Measurements from ENCODE around the gene PCED1B. TPM values are rescaled to one million over a fixed set of nuclear protein-coding genes. Genes with fewer than 3 reads are reported as not detected.
"Not testable (repeated sequence)": the region's sequence is repeated elsewhere in the genome, so short reads cannot be mapped to it uniquely, and the experiment has no call there.

Gene PCED1B
- total RNA-seq, 1 donor from 2014 or later, result 22.1 TPM

DNA sequence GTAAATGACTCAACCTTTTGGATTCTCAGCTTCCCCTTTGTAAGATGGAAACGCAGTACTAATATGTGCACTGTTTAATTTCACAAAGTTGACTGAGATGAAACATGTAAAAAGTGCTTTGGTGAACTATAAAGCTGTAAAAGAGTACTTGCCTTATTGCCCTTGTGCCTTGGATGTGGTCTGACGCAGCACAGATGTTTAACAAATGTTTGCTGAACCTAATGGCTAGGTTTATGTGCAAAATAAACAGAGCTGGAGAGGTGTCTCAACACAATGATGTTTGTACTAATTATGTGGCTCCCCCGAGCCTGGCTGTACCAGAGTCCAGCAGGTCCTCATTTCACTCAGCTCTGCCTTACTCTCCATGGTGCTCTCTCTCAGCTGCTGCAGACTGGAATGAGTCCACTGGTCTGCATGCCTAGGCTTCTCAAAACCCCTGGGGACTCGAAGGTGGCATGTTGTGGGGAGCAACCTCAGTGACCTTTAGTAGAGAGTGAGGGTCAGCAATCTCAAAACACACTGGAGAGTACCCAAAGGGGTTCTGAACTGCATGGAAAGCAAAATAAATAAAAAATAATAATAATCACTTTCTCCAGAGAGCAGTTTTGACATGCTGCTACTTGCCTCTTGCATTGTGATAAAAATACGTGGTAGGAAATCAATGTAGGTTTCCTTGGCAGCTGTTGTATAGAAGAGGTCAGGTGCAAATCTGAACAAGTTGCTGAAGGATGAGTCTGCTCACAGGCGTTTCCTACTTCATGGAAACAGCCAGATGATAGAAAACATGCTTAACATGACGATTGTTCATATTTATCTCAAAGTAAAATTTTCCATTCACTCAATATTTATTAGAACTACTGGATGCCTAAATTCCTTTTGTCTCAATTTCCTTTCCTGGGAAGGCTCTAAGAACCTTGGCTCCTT is 8.9 kb downstream of the PCED1B start:
- no peak for DNase-seq (ENCODE audit: low spot score)

DNA sequence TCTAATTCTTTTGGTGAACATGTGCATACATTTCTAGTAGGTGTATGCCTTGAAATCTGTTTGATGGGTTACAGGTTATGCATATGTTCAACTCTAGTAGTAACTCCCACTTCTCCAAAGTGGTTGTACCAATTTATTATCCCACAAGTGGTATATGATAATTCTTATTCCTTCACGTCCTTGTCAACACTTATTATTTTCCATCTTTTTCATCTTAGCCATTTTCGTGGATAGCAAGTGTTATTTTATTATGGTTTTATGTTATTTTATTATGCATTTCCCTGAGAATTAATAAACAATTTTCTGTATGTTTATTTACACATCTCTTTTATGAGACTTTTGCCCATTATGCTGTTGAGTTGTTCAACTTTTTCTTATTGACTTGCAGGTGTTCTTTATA is 11.6 kb downstream of the PCED1B start:
- no peak for DNase-seq (ENCODE audit: low spot score)

DNA sequence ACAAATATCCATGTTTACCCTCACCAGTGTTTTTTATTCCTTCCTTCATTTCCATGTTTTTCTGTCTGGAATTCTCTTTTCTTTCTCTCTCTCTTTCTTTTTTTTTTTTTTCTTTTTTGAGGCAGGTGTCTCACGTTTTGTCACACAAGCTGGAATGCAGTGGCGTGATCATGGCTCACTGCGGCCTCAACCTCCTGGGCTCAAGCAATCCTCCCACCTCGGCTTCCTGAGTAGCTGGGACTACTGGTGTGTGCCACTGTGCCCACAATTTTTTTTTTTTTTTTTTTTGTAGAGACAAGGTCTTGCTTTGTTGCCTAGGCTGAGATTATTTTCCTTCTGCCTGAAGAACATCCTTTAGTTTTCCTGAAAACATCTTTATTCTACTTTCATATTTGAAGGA is 15.4 kb downstream of the PCED1B start:
- no peak for DNase-seq (ENCODE audit: low spot score)

DNA sequence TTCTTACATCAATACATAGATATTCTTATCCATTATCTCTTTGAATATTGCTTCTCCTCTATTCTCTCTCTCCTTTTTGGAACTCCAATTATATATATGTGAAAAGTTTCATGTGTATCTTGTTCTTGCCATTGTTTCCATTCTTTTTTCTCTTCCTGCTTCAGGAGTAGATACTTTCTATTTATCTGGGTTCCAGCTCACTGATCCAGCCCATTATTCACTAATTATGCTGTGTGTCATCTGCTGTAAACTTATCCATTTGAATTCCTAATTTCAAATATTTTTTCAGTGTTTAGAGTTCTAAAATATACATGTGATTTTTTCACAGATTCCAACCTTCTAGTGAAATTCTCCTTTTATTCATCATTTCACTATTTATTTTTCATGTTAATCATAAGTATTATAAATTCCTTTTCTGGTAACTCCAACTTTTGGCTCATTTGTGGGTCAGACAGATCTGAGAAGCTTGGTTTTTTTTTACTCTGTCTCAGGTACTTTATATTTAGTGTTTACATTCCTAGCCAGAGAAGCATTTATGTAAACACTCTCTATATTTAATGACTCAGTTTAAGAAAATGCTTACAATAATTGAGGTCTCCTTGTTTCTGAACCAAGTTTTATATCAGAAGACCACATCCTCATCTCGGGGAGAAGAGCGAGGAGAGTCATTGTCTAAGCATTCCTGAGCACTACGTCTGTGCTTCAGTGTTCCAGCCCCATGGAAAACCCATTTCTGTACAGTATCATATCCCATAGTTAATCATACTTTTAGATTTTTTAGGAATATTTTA is 16.2 kb downstream of the PCED1B start:
- DNase-seq (ENCODE audit: low spot score), result no peak

DNA sequence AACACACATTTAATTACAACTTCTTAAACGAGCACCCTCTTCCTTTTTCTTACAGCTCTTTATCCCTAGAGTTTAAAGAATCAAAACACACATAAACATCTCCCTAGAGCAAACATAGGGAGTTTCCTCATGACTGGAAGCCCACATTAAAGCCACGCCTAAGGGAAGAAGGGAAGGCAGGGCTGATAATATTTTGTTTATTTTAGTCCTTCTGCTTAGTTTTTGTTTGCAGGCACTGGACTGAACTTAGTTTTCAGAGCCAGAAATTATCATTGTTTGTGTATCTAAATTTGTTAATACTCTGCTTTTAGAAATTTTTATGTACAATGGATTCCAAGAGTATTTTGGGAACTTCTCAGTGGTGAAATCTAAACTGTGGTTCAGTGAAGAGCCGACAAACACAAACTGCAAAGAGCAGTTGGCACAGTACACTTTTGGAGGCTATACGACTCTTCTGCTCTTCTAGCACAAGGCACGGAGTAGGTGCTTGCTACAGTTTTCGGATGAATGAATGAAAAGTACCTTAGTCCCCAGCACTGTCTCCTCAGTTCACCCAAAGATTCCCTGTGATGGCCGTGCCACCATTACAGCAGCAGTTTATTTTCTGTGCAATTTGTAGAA is 18.0 kb downstream of the PCED1B start:
- no peak for DNase-seq (ENCODE audit: low spot score)

DNA sequence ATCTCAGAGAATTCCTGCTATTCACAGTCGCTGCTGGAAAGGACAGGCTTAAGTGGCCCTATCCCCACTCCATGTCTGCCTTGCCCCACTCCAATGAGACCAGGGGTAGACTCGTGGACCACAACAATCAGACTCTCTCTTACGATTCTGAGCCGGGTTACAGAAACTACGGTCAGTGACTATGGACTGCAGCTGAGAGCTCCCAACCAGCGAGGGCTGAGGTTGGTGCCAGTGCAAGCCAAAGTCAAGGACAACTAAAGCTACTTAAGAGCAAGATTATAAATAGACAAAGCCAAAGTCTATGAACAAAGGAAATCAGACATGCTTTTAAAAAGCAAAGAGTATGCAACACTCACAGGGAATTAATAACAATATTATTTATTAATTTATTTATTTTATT is 18.7 kb downstream of the PCED1B start:
- no peak for DNase-seq (ENCODE audit: low spot score)

DNA sequence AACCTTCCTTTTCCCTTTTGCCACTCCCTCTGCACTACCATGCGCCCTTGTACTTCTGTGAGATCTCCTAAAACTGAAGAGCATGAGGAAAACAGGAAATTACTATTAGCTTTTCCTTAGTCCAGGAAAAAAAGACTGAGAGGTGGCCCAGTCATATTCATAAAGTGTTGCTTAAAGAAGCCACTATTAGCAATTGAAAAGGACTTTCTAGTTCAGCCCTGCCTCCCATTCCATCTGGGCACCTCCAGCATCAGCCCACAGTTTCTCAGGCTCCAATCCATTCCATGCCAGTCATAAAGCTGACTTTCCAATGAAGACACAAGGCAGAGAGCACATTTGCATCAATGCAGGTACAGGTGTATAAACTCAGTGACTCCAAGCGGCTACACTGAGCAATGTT is 20.2 kb downstream of the PCED1B start:
- DNase-seq (ENCODE audit: low spot score), result no peak

DNA sequence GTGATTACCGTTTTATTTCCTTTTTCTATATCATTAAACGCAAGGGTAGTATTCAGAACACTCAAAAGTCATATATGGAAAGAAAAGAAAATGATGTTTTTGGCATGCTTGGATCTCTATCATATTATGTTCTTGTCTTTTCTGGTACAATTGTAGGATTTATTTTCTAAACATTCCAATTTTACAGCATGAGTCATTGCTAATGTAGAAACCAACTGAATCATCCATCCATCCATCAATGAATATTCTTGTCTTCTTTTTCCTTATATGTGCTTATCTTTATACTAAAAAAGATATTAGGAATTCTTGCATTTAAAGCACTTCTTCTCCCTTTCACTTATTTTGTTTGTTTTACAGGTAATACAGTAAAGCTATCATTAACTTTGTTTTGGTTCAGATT is 20.7 kb downstream of the PCED1B start:
- DNase-seq (ENCODE audit: low spot score), result no peak

DNA sequence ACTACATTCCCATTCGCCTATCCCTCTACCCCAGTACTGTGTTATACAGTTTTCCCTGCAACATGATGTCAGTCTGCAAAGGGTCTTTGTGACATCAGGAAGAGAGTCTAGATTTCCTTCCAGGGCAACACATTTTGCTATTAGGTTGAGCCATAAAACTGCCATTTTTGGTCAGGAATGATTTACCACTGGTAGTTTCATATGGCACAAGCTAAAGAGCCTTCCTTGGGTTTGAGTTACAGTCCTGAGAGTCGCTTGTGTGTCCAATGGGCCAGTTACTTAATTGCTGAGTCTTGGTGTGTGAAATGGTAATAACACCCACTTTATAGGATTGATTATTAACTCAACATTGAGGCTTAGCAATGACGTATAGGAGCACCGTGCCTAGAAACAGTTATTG is 23.0 kb downstream of the PCED1B start:
- DNase-seq (ENCODE audit: low spot score), result no peak

DNA sequence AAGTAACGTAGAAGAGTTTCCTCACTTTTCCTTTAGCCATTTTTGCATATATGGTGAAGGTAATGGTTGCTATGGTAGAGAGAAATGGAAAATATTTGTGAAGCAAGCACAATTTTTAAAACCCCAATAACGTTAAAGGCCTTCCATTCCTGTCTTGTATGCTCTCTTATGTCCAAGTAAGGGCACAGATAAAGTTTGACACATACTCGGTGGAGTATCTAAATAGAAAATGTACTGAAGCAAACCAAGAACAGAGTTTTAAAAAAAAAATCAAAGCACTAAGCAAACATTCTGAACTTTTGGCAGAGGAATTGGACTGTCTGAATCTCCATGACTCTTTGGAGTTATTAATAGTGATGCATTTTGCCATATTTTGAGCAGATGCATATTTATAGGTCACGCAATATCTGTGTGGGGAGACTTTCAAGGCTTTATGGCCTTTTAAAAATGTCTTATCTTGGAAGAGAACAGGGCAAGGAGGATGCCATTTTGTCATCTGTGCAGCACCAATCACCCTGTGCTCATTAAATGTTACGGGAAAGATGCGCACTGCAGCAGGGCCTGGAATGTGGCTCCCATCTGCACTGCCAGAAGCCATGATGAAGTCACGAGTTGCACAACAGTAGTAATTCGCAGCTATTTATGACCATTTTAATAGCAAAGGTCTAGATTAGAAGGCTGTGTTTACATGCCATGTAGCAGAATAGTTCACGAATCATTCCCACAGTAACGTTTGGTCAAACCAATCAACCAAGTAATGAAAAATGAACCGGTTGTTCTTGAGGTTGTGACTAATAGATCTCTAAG is 23.6 kb downstream of the PCED1B start:
- DNase-seq (ENCODE audit: low spot score), result peak; percentile 66

DNA sequence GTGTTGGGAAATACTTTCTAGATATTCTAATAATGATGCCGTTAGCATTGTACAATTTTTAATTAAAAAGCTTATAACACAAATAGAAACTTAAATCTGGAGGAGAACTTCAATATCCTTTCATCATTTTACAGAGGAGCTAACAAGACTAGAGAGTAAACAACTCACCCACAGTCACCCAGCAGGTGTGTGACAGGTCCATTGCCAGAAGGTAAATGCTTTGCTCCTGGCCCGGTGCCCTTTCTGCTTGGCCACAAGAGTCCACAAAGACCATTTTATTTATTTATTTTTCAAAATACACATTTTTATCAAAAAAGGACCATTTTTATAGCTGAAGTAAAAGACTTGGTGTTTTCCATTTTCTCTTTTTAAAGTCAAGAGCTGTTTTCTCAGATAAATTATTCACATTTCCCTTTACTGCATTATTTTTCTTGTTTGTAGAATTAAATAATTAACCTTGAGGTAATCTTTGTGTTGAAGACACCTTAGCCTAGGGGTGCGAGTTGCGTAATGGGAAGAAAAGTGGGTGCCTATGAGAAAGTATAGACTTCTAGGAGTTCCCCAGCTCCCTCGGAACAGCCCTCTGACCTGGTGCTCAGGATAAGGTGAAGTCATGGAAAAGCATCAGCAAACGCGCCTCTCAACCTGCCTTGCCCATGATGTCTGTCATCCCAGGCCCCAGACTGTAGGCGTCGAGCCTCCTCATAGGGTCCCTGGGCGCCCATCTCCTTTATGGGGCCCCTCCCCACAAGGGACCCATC is 26.7 kb downstream of the PCED1B start:
- DNase-seq (ENCODE audit: low spot score), result no peak

DNA sequence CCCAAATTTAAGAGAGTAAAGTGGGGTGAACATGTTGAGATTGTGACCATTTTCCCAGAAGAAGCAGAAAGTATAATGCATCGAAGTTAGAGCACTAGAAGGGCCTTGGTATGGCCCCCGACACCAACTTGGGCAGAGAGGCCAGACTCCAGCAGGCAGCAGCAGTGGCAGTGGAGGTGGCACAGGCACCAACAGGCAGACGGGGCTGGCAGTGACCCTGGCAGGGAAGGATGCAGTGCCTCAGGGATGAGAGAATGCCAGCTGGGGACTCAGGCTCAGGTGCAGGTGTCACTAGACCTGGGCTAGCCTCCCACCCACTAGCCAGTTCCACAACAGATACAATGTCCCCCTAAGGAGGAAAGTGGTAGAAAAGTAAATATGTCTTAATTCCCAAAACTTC is 28.0 kb downstream of the PCED1B start:
- no peak for DNase-seq (ENCODE audit: low spot score)

DNA sequence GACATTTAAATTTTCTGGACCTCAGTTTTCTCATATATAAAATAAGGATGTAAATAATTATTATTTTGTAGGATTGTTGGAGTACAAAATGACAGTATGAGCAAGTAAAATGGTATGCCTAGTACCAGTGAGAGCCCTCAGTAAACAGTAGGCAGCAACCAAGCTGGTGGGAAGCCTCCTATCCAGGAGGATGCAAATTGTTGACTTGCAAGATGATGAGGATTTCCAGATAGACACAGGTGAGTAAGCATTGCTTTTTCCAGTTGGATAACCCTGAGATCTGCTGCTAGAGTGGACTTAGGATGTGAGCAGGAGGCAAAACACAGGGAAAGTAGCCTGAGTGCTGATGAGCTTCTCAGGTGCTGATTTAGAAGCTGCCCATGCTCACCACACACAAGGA is 28.5 kb downstream of the PCED1B start:
- no peak for DNase-seq (ENCODE audit: low spot score)

DNA sequence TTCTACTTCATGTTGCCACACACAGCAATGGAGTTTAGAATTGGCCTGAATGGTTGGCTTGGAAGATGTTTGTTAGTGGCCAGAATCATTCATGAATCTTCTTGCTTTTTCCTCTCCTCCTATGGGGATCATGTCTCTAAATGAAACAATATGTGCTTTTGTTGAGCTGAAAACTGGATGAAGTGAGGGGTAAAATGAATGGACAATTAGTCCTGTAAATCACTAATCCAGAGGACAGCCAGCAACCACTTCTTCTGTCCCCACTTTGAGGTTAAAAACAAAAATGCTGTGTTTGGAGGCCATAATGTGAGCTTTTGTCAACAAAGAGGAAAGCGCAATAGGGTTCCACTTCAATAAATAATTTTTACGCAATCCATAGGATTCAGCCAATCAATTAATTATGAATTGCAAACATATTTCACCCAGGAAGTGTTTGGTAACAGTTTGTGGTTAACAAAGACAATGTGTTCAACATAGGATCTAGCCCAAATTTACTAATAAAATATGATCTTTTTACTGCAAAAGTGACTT is 30.7 kb downstream of the PCED1B start:
- no peak for DNase-seq (ENCODE audit: low spot score)

DNA sequence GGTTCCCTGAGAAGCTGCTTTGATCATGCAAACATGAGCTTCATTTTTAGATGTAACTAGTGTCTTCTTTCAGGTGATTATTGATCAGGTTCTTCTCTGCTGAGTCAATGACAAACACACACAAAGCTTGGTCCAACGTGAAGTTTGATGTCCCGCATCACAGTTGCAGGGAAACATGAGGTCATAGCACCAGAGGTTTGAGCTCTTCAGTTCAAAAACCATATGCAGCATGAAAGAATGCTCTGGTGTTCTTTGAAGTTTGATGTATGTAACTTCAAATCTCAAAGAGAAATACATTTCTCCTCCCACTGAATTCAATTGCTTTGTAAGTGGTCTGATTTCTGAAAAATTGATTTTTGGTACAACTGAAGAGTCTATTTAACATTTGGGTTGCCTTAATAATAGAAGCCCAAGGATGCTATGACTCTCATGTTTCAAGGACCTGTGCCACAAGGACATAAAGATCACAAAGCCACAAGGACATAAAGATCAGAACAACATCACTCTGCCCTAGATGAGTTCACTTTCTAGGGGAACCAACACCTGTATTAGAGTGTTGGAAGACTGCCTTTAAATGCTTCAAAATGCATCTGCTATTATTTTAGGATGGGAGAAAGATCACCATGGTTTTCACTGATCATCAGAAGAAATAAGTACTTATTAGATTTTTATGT is 31.4 kb downstream of the PCED1B start:
- DNase-seq (ENCODE audit: low spot score), result no peak

DNA sequence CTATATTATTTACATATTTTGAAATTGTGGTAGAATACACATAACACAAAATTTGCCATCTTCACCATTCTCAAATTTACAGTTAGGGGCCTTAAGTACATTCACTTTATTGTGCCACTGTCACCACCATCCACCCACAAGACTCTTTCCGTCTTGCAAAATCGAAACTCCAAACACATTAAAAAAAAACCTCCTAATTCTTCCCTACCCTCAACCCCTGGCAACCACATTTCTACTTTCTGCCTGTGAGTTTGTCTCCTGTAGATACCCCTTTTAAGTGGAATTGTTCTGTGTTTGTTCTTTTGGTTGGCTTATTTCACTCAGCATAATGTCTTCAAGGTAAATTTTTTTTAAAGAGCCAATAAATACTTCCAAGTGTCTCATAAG is 32.0 kb downstream of the PCED1B start:
- DNase-seq (ENCODE audit: low spot score), result no peak

DNA sequence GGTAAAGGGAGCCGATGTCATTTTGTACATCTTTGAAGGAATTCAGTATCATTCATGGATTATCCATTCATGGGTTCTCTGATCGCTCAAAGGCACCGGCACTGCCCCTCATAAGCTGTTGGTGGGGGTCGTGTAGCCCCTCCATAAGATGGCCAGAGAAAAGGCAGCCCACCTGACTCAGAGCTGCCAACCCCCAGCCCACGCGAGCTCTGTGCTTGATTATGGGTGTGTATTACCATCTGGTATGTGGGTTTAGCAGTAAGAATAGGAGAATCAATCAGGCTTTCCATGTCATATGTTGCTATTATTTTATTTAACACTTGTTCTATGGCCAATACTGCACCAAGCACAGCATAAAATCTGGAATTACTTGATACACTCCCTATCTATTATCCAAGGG is 32.4 kb downstream of the PCED1B start:
- no peak for DNase-seq (ENCODE audit: low spot score)

DNA sequence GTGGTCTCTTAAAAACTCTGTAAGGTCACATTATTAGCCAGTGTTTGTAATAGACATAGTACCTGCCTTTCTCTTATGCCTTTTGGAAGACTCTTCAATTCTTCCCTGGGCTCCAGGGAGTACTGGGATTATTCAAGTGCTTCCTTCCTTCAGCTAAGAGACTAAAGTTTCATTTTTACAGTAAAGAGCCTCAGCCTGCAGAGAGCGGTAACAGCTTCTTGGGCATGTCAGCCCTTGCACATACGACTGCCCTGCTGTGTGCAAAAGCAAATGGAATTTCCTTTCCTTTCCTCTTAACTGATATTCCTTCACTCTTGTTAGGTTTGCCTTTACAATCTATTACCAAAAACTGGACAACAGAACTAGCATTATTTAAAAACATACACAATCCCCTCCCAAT is 33.3 kb downstream of the PCED1B start:
- DNase-seq (ENCODE audit: low spot score), result no peak

DNA sequence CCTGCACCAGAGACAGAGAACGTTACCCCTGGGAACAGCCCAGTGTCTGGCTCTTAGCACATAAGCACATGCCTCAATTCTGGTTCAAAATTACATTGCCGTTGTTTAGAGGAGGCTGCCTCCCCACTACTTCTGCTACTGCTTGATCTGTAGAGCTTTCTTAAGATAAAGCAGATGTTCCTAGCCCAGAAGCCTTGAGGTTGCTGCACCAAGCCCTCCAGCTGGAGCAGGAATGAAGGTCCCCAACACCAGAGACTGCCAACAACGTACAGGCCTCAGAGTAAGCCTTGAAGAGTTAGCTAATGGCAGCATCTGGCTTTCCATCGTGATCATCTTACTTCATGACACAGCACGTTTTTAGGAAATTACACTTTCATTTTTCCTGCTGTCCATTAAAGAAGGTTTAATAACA is 35.1 kb downstream of the PCED1B start:
- DNase-seq (ENCODE audit: low spot score), result no peak

DNA sequence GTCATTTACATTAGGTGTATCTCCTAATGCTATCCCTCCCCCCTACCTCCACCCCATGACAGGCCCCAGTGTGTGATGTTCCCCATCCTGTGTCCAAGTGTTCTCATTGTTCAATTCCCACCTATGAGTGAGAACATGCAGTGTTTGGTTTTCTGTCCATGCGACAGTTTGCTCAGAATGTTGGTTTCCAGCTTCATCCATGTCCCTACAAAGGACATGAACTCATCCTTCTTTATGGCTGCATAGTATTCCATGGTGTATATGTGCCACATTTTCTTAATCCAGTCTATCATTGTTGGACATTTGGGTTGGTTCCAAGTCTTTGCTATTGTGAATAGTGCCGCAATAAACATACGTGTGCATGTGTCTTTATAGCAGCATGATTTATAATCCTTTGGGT is 37.9 kb downstream of the PCED1B start:
- not testable (repeated sequence) for DNase-seq (ENCODE audit: low spot score)
